Heart left ventricle (tissue), 16 donors: Measurements from ENCODE around the gene KDM2A. TPM values are rescaled to one million over a fixed set of nuclear protein-coding genes. Genes with fewer than 3 reads are reported as not detected.

Experiments
- ATAC-seq, 4 donors: fragments of 200-7000 bp; cut with Tn5 transposase; one replicate each; pipeline ENCODE4 v1.9.1; 2020 to 2022; ENCODE audit warnings: moderate library complexity in 4 of 4, mild to moderate bottlenecking in 3 of 4, moderate number of reproducible peaks in 1 of 4
- DNase-seq, 5 donors: peaks; one replicate each; pipeline ENCODE4 v3.0.0-alpha.2; 2020
- H3K27ac ChIP-seq, 12 donors: fragments of 200-600 bp; sonication (generic) in 4 of 12; one replicate each; pipeline versions ENCODE4 v1.5.0 to v1.8.0; 2016 to 2022; ENCODE audit warnings: mild to moderate bottlenecking in 2 of 12
- H3K27me3 ChIP-seq, 9 donors: fragments of 200-600 bp; sonication (generic) in 2 of 9; one replicate each; pipeline versions ENCODE4 v1.5.1 to v1.8.0; 2016 to 2022; ENCODE audit warnings: mild to moderate bottlenecking in 3 of 9
- H3K36me3 ChIP-seq, 9 donors: fragments of 200-600 bp; sonication (generic) in 2 of 9; one replicate each; pipeline versions ENCODE4 v1.5.0 to v1.8.0; 2018 to 2022; ENCODE audit warnings: mild to moderate bottlenecking in 2 of 9
- H3K4me1 ChIP-seq, 12 donors: fragments of 200-600 bp; sonication (generic) in 4 of 12; one replicate each; pipeline versions ENCODE4 v1.5.0 to v1.8.0; 2016 to 2022; ENCODE audit warnings: mild to moderate bottlenecking in 3 of 12
- H3K4me3 ChIP-seq, 12 donors: fragments of 200-600 bp; sonication (generic) in 4 of 12; one replicate each; pipeline versions ENCODE4 v1.5.0 to v1.8.0; 2017 to 2022; ENCODE audit warnings: mild to moderate bottlenecking in 9 of 12, moderate library complexity in 4 of 12
- H3K9me3 ChIP-seq, 12 donors: fragments of 200-600 bp; sonication (generic) in 4 of 12; one replicate each; pipeline versions ENCODE4 v1.5.0 to v1.8.0; 2016 to 2022; ENCODE audit warnings: mild to moderate bottlenecking in 1 of 12
- CTCF ChIP-seq, 12 donors: fragments of 200-600 bp; sonication (generic) in 4 of 12; IDR thresholded peaks; one replicate each; pipeline versions ENCODE4 v1.5.0 to v1.8.0; 2018 to 2022; ENCODE audit warnings: antibody characterized with exemption in 12 of 12, mild to moderate bottlenecking in 5 of 12
- POLR2A ChIP-seq, 2 donors: fragments of 450-650 bp; IDR thresholded peaks; one replicate each; pipeline ENCODE4 v1.6.1; 2017; ENCODE audit warnings: antibody characterized with exemption in 2 of 2, mild to moderate bottlenecking in 2 of 2, moderate library complexity in 2 of 2
- WGBS, 4 donors: extraction: QIAGEN DNeasy Blood & Tissue Kit in 2 of 4; methylation state at CpG; one replicate each; pipeline versions ENCODE4 v1.1.5 to v1.1.7; 2013 to 2018; 5-methylcytosine and 5-hydroxymethylcytosine counted together
- intact Hi-C, 10 donors: fragments of 100-400 bp; cut with DNase I; formaldehyde crosslinking; loops; one replicate each; pipeline versions ENCODE4 v1.11.1 to v1.14.2; 2022
- polyA plus RNA-seq, 2 donors: library from polyadenylated mRNA; stranded (reverse); fragments of 200-250 nt; gene quantifications; one replicate each; pipeline ENCODE4 v1.2.3, GENCODE V29; 2013
- total RNA-seq, 9 donors: library from RNA; depleted of rRNA in 2 of 9; stranded (reverse); fragments of >200 nt in 2 of 9; fragmentation: NEBNext Ultra II Directional in 3 of 9; extraction: Animal tissue kit (Norgen Biotek cat#: 25700) in 3 of 9; gene quantifications; one replicate each; pipeline versions ENCODE4 v1.1.0 to v1.2.4, GENCODE V29; 2016 to 2023
- donor health status: ischemic (EF 13 %, LVEDD 7.1; RV severe dilation, severe dysfunction).
- donor health status: healthy with polysubstance abuse.
- donor health status: DM: no; HTN: yes; CAD: no.
- donor health status: DM: no; HTN: no; CAD: no.
- donor health status: ischemic (EF 25% LVEDD 6.9; RV normal size, moderate dysfunction).
- donor health status: ischemic (EF 25% LVEDD 5.7; RV mildly dilated, moderate dysfunction).
- donor health status: healthy.
- donor health status: DM: yes; HTN: yes; CAD: no.
- donor health status: ischemic (EF 35%, LVEDD 5.7; RV mildly dilated, moderate dysfunction).
- donor health status: nonischemic (EF 11% LVEDD 7.7; RV severe dilation, severe dysfunction).
- donor health status: DM: yes; HTN: yes; CAD: no.
- donor health status: PGD.
- donor health status: ischemic (EF 29% LVEDD 5.4; RV normal size, mild dysfunction).
- donor health status: nonischemic (EF 23%, LVEDD 6.1; RV moderate dilation, normal function).

The KDM2A gene
- total and polyA plus RNA-seq, 11 donors = 23.4 to 66.4 (median 37.3) TPM

- 89 to 92% (median 91%) methylated on average over 35 to 45 of the region's 45 CpGs for WGBS, 4 donors
- no peak for TF ChIP-seq POLR2A (IDR thresholded peaks at IDR 0.05)
- no peak for TF ChIP-seq CTCF (IDR thresholded peaks at IDR 0.05)
- peaks cover 6 to 75% (median 69%) of the 10 kb centered on the region in 9 donors for H3K36me3 ChIP-seq
- H3K27ac ChIP-seq = peak overlapping the region in 4 of 12 donors; percentile 44 to 100 (median 96)
- ATAC-seq (no peak), DNase-seq (peak in 4 of 5 donors; percentile 18 to 54 (median 22))
- H3K4me3 ChIP-seq = peak overlapping the region in 1 of 12 donors; percentile 89
- intact Hi-C loops = no loop called here
- no peaks in the 10 kb centered on the region for H3K9me3 ChIP-seq
- H3K4me1 ChIP-seq = peaks cover 5 to 85% (median 21%) of the 10 kb centered on the region in 12 donors
- H3K27me3 ChIP-seq = no peaks in the 10 kb centered on the region
These were observed 165.9 kb downstream of the KDM2A start for GRCh38 chr11:67284811-67285540.

GRCh38 chr11:67285541-67286498, 166.8 kb downstream of the KDM2A start:
- DNase-seq = peak in 4 of 5 donors; percentile 16 to 67 (median 28)
- H3K27me3 ChIP-seq = no peaks in the 10 kb centered on the region
- no peak for TF ChIP-seq POLR2A (IDR thresholded peaks at IDR 0.05)
- no peak for TF ChIP-seq CTCF (IDR thresholded peaks at IDR 0.05)
- H3K36me3 ChIP-seq = peaks cover 6 to 75% (median 63%) of the 10 kb centered on the region in 9 donors
- intact Hi-C loops = no loop called here
- H3K9me3 ChIP-seq = no peaks in the 10 kb centered on the region
- no peak for ATAC-seq
- H3K4me3 ChIP-seq = peak overlapping the region in 1 of 12 donors; percentile 89
- WGBS, 4 donors = 87 to 90% (median 89%) methylated on average over 32 to 39 of the region's 39 CpGs
- peaks cover 5 to 85% (median 28%) of the 10 kb centered on the region in 12 donors for H3K4me1 ChIP-seq
- H3K27ac ChIP-seq = peak overlapping the region in 9 of 12 donors; percentile 13 to 100 (median 96)

GRCh38 chr11:67286621-67287333, 167.7 kb downstream of the KDM2A start:
- Histone ChIP-seq H3K27me3 (no peaks in the 10 kb centered on the region), H3K36me3 (peaks cover 6 to 75% (median 58%) of the 10 kb centered on the region in 9 donors), H3K27ac (peak overlapping the region in 11 of 12 donors; percentile 89 to 100 (median 95)), H3K9me3 (no peaks in the 10 kb centered on the region), H3K4me3 (peak overlapping the region in 1 of 12 donors; percentile 89), H3K4me1 (peaks cover 5 to 85% (median 31%) of the 10 kb centered on the region in 12 donors)
- DNase-seq (peak in 3 of 5 donors; percentile 40 to 75 (median 54)), ATAC-seq (no peak)
- intact Hi-C loops = no loop called here
- TF ChIP-seq CTCF (IDR thresholded peaks at IDR 0.05) (no peak), POLR2A (IDR thresholded peaks at IDR 0.05) (no peak)
- WGBS, 4 donors = 75 to 80% (median 78%) methylated on average over 7 to 8 of the region's 8 CpGs
